ENCODE data around the gene SPTBN4.
"Not testable (repeated sequence)": the region's sequence is repeated elsewhere in the genome, so short reads cannot be mapped to it uniquely, and the experiment has no call there.

The SPTBN4 gene

DNA sequence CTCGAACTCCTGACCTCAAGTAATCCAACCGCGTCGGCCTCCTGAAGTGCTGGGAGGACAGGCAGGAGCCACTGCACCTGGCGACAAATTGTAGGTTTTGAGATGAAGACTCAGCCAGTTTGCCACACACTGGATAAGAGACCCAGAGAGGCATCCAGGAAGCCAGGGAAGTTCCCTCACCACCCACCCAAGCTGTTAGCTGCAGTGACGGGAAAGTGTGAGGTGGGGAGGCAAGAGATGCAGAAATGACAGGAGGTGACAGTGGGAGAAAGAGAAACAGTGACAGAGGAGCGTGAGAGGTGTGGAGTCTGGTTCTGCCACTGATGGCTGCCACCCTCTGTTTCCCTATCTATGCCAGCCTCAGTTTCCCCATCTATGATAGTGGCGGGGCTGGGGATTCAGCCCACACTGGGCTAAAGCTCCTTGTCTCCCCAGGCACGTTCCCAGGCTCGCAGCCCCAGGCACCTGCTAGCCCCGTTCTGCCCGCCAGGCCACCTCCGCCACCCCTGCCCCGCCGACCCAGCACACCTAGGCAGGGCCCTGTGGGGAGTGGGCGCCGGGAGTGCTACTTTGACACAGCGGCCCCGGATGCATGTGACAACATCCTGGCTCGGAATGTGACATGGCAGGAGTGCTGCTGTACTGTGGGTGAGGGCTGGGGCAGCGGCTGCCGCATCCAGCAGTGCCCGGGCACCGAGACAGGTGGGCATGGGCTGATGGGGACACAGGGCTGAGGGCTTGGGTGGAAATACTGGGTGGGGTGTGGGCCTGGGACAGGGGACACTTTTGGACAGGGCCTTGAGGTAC, 155.4 kb downstream of the SPTBN4 start:
- DNase-seq = no peak

DNA sequence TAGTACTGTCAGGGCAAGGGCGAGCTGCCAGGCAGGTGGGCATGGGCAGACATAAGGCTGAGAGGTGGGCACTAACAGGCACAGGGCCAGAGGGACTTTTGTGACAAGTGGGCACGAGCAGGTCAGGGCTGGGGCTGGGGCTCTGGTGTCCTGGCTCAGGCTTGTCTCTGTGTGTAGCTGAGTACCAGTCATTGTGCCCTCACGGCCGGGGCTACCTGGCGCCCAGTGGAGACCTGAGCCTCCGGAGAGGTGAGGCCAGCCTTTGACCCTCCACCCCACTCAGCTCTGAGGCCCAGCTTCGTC, 155.9 kb downstream of the SPTBN4 start:
- DNase-seq = no peak

DNA sequence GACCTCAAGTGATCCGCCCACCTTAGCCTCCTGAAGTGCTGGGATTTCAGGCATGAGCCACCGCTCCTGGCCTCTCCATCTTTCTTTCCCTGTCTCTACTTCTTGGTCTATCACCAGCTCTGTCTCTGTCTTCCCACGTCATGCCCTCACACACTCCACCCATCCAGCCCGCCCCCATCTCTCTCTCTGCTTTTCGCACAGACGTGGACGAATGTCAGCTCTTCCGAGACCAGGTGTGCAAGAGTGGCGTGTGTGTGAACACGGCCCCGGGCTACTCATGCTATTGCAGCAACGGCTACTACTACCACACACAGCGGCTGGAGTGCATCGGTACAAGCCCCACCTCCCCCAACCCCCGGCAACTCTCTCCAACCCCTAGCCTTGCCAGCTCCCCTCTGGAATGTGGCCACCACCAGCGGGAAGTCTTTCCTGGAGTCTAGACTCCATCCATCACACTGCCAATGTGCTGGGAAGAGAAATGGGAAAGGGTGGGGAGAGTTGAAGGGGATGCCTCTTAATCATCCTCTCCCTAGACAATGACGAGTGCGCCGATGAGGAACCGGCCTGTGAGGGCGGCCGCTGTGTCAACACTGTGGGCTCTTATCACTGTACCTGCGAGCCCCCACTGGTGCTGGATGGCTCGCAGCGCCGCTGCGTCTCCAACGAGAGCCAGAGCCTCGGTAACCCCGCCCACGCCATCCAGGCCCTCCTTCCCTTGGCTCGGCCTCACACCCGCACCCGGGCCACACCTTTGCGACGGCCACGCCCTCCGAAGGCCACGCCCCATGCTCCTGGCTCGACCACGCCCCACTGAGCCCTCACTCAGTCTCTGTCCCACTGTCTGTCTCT, 156.8 kb downstream of the SPTBN4 start:
- DNase-seq = no peak

DNA sequence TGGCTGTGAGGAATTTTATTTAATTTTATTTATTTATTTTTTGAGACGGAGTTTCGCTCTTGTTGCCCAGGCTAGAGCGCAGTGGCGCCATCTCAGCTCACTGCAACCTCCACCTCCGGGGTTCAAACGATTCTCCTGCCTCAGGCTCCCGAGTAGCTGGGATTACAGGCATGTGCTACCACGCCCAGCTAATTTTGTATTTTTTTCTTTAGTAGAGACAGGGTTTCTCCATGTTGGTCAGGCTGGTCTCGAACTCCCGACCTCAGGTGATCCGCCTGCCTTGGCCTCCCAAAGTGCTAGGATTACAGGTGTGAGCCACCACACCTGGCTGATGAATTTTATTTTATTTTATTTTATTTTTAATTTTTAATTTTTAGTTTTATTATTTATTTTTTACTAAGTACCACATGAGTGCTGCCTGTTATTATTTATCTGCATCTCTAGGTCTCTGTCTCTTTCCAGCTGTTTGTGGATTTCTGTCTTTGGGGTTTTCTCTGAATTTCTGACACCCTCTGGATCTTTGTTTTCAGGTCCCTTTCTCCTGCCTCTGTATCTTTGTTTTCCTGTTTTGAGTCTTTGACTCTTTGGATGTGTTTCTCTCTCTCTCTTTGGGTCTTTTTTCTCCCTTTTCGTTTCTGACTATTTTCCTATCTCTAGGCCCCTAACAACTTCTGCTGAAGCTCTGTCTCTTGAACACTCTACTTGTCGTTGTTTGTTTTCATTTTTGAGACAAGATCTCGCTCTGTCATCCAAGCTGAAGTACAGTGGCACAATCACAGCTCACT, 157.8 kb downstream of the SPTBN4 start:
- DNase-seq = not testable (repeated sequence)

DNA sequence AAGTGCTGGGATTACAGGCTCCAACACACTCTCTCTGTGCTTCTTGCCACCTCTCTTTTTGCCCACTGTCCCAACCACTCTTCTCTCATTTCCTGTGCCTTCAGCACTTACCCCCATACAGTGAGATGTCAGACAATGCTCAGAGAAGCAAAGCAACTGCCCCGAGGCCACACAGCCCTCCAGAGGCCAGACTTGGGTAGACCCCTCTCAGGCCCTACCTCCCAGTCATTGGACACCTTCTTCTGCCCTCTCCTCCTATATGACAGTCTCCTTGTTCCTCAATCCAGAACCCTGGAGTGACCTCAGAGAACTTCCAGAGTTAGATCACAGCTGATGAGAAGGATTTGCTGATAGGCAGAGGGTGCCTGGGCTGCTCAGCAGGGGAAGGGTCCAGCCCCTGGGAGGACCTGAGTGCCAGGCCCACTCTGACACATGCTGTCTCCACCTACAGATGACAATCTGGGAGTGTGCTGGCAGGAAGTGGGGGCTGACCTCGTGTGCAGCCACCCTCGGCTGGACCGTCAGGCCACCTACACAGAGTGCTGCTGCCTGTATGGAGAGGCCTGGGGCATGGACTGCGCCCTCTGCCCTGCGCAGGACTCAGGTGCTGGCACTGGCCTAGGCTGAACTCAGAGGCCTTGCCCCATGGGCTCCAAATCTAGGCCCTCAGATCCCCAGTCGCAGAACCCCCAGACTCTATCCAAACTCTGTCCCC, 158.8 kb downstream of the SPTBN4 start:
- DNase-seq = no peak
